HepG2 (cell line): Measurements from ENCODE around the gene ARFIP2. TPM values are rescaled to one million over a fixed set of nuclear protein-coding genes. Genes with fewer than 3 reads are reported as not detected.

Experiments used
- CREM ChIP-seq, 2 experiments: sonication (generic) in 1 of 2; formaldehyde crosslinking in 1 of 2; IDR thresholded peaks; 2 replicates each; pipeline versions ENCODE4 v1.4.0 to v1.6.1; 2016 to 2020; ENCODE audit warnings: antibody characterized with exemption in 1 of 2, mild to moderate bottlenecking in 1 of 2, missing genetic modification reagents in 1 of 2
- DBP ChIP-seq: sonication (generic); formaldehyde crosslinking; IDR thresholded peaks from 2 replicates; pipeline ENCODE4 v1.4.0; 2020; ENCODE audit warnings: missing genetic modification reagents; ENCODE audit errors: not compliant biosample characterization
- ISX ChIP-seq: sonication (generic); formaldehyde crosslinking; conservative IDR thresholded peaks from 2 replicates; pipeline ENCODE4 v1.5.0; 2020; ENCODE audit warnings: missing genetic modification reagents
- JDP2 ChIP-seq: sonication (generic); formaldehyde crosslinking; IDR thresholded peaks from 2 replicates; pipeline ENCODE4 v1.8.1; 2022; ENCODE audit warnings: missing genetic modification reagents, borderline replicate concordance
- KDM6A ChIP-seq: IDR thresholded peaks from 2 replicates; pipeline ENCODE4 v1.6.1; 2016; ENCODE audit warnings: low read depth
- MIER2 ChIP-seq: IDR thresholded peaks from 2 replicates; pipeline ENCODE4 v1.6.1; 2016; ENCODE audit warnings: missing biosample characterization, missing genetic modification reagents
- NFYB ChIP-seq: sonication (generic); formaldehyde crosslinking; IDR thresholded peaks from 2 replicates; pipeline ENCODE4 v1.4.0; 2020; ENCODE audit warnings: missing genetic modification reagents
- ONECUT2 ChIP-seq: sonication (generic); formaldehyde crosslinking; IDR thresholded peaks from 2 replicates; pipeline ENCODE4 v1.4.0; 2020; ENCODE audit warnings: missing genetic modification reagents
- PHF8 ChIP-seq: sonication (generic); formaldehyde crosslinking; IDR thresholded peaks from 2 replicates; pipeline ENCODE4 v1.5.0; 2020; ENCODE audit warnings: missing genetic modification reagents
- POLR2AphosphoS5 ChIP-seq: IDR thresholded peaks from 2 replicates; pipeline ENCODE4 v1.6.1; 2012; ENCODE audit warnings: low read depth, low read length
- RFX5 ChIP-seq: IDR thresholded peaks from 2 replicates; pipeline ENCODE4 v1.6.1; 2011; ENCODE audit warnings: low read depth, low read length, improper control_type of control experiment
- SMAD1 ChIP-seq: sonication (generic); formaldehyde crosslinking; IDR thresholded peaks from 2 replicates; pipeline ENCODE4 v1.4.0; 2020; ENCODE audit warnings: missing genetic modification reagents, low read depth, mild to moderate bottlenecking, borderline replicate concordance
- SNRNP70 ChIP-seq: fragments of 200-400 bp; formaldehyde crosslinking; IDR thresholded peaks from 2 replicates; pipeline ENCODE4 v1.6.1; 2017; ENCODE audit warnings: mild to moderate bottlenecking, low read depth, low read length, moderate library complexity
- SOX13 ChIP-seq, 3 experiments: fragments of 450-650 bp in 1 of 3; sonication (generic) in 1 of 3; formaldehyde crosslinking in 1 of 3; IDR thresholded peaks in 2 of 3; conservative IDR thresholded peaks in 1 of 3; 2 replicates each; pipeline versions ENCODE4 v1.5.0 to v1.6.1; 2016 to 2020; ENCODE audit warnings: antibody characterized with exemption in 1 of 3, mild to moderate bottlenecking in 1 of 3, missing compliant biosample characterization in 1 of 3, missing genetic modification reagents in 1 of 3, moderate library complexity in 1 of 3
- SRF ChIP-seq: IDR thresholded peaks from 2 replicates; pipeline ENCODE4 v1.6.1; 2011; ENCODE audit warnings: mild to moderate bottlenecking, low read depth, low read length, moderate library complexity
- SRSF9 ChIP-seq: fragments of 200-400 bp; formaldehyde crosslinking; IDR thresholded peaks from 2 replicates; pipeline ENCODE4 v1.6.1; 2018; ENCODE audit warnings: borderline replicate concordance, mild to moderate bottlenecking, low read depth, low read length; ENCODE audit not compliant: insufficient read depth, poor library complexity, severe bottlenecking
- TBX3 ChIP-seq: fragments of 450-650 bp; IDR thresholded peaks from 2 replicates; pipeline ENCODE4 v1.6.1; 2017; ENCODE audit warnings: antibody characterized with exemption, mild to moderate bottlenecking, inconsistent platforms, borderline replicate concordance
- TOPORS ChIP-seq: sonication (generic); formaldehyde crosslinking; IDR thresholded peaks from 2 replicates; pipeline ENCODE4 v1.8.0; 2023; ENCODE audit warnings: mild to moderate bottlenecking, missing genetic modification reagents
- ZNF205 ChIP-seq: IDR thresholded peaks from 2 replicates; pipeline ENCODE4 v1.6.1; 2018; ENCODE audit warnings: missing biosample characterization, missing genetic modification reagents
- ZNF281 ChIP-seq: sonication (generic); formaldehyde crosslinking; IDR thresholded peaks from 2 replicates; pipeline ENCODE4 v1.4.0; 2020; ENCODE audit warnings: missing genetic modification reagents, borderline replicate concordance
- ZNF414 ChIP-seq: sonication (generic); formaldehyde crosslinking; IDR thresholded peaks from 2 replicates; pipeline ENCODE4 v1.5.0; 2020; ENCODE audit warnings: missing genetic modification reagents
- ZNF576 ChIP-seq: sonication (generic); formaldehyde crosslinking; IDR thresholded peaks from 2 replicates; pipeline ENCODE4 v1.4.0; 2020; ENCODE audit warnings: mild to moderate bottlenecking, missing genetic modification reagents
- ZNF674 ChIP-seq: sonication (generic); formaldehyde crosslinking; IDR thresholded peaks from 2 replicates; pipeline ENCODE4 v1.5.0; 2020; ENCODE audit warnings: low read depth, mild to moderate bottlenecking, missing genetic modification reagents
- ZNF772 ChIP-seq: sonication (generic); formaldehyde crosslinking; IDR thresholded peaks from 2 replicates; pipeline ENCODE4 v1.5.0; 2020; ENCODE audit warnings: mild to moderate bottlenecking, missing genetic modification reagents
- ZUFSP ChIP-seq: sonication (generic); formaldehyde crosslinking; IDR thresholded peaks from 2 replicates; pipeline ENCODE4 v1.9.0; 2021; ENCODE audit warnings: missing genetic modification reagents, mild to moderate bottlenecking, borderline replicate concordance
- polyA plus RNA-seq, 8 experiments: library from polyadenylated mRNA; depleted of rRNA in 3 of 8; stranded (reverse) in 7 of 8; unstranded in 1 of 8; fragments of >200 nt; fragmentation: Illumina TruSeq in 4 of 8; extraction: Trizol in 4 of 8; gene quantifications; 2 replicates each; pipeline versions ENCODE4 v1.2.1 to v1.2.3, GENCODE V29; 2011 to 2016; ENCODE audit warnings: low read depth in 4 of 8, missing spikeins in 1 of 8, mixed read lengths in 1 of 8; ENCODE audit not compliant: insufficient read depth in 1 of 8
- total RNA-seq, 5 experiments: library from RNA; depleted of rRNA; stranded (reverse); fragments of >200 nt; fragmentation: Illumina TruSeq; extraction: Trizol; gene quantifications; 2 replicates each; pipeline ENCODE4 v1.2.3, GENCODE V29; 2016; ENCODE audit warnings: low read depth in 1 of 5

ARFIP2 gene
- total and polyA plus RNA-seq, 2 of the 13 experiments (the other 11 are each of a cell fraction or from before 2014, with no cell fraction given), result 56.6 to 60.2 TPM

- TF ChIP-seq SOX13 (IDR thresholded peaks at IDR 0.05) (no peak), SOX13 (CRISPR knock-in tag; conservative IDR thresholded peaks at IDR 0.05 in 1 of 2, IDR thresholded peaks at IDR 0.05 in 1 of 2) (peak in 1 of 2 experiments; percentile 81; a peak in 2 of 4 replicates), NFYB (CRISPR knock-in tag) (no peak), ZNF674 (no peak), ZNF576 (no peak), SRSF9 (no peak), PHF8 (CRISPR knock-in tag) (no peak), RFX5 (no peak), SMAD1 (CRISPR knock-in tag) (no peak), POLR2AphosphoS5 (no peak), ZNF205 (0 out of 2 replicates have a peak, but pooled peaks have one; percentile 64), TOPORS (CRISPR knock-in tag) (no peak), ZNF281 (CRISPR knock-in tag) (peak; percentile 98), ZNF772 (CRISPR knock-in tag) (peak; percentile 69), CREM (IDR thresholded peaks at IDR 0.05) (peak; percentile 54; the same call in 1 of the 2 replicates), CREM (CRISPR knock-in tag; IDR thresholded peaks at IDR 0.05) (no peak), SRF (no peak), KDM6A (CRISPR knock-in tag) (peak; percentile 85; the same call in 1 of the 2 replicates), JDP2 (CRISPR knock-in tag) (no peak), TBX3 (0 out of 2 replicates have a peak, but pooled peaks have one; percentile 14), ONECUT2 (CRISPR knock-in tag) (no peak), DBP (CRISPR knock-in tag) (no peak), MIER2 (CRISPR knock-in tag) (no peak), SNRNP70 (no peak), ZNF414 (no peak), ISX (no peak), ZUFSP (CRISPR knock-in tag) (no peak)
Observed at GRCh38 chr11:6440906-6441358, 40.2 kb downstream of the ARFIP2 start, which contains the start of gene HPX (continued).
